ENCODE results near the gene CHSY3. TPM values are rescaled to one million over a fixed set of nuclear protein-coding genes. Genes with fewer than 3 reads are reported as not detected.

The CHSY3 gene
- 1 to 10 TPM; 1.3 to 2.1 (median 1.5) TPM for total RNA-seq

DNA sequence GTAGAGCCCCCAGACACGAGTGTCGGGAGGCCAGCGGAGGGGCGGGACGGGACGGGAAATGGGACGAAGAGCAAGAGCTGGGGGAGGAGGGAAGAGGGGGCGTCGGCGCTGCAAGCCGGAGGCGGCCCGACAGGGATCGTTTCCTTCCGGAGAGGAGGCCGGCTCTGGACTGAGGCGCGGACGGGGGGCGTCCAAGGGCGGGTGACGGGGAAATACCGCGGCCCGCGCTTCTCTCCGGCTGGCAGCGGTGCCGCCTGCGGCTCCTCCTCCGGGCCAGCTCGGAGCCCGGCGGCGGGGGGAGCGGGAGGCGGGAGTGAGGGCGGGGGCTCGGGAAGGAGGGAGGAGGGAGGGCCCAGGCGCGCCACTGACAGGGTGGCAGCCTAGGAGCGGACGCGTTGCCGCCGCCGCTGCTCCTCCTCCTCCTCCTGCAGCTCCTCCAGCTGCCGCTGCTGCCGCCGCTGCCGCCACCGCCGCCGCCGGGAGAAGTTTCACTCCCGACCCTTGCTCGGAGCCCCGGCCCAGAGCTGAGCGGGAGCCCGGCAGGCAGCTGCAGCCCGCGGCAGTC is at the start of gene CHSY3:
Gene CHSY3, plus strand, starts transcription at position 364 of the 565 bp plus-strand sequence.
- Histone ChIP-seq H3K36me3 (no peaks in the 10 kb centered on the region), H3K4me1 (peaks cover 22% of the 10 kb centered on the region), H3K27ac (peak within 1 kb of the TSS; percentile 59), H3K27me3 (peaks cover 17% of the 10 kb centered on the region), H3K9me3 (no peaks in the 10 kb centered on the region), H3K4me3 (peak within 1 kb of the TSS; percentile 72)
- DNase-seq (ENCODE audit: low spot score in 2 of 2) = peak; percentile 87
- TF ChIP-seq POLR2AphosphoS5 (IDR thresholded peaks at IDR 0.05) = no peak
- TF ChIP-seq, protein P1, sequence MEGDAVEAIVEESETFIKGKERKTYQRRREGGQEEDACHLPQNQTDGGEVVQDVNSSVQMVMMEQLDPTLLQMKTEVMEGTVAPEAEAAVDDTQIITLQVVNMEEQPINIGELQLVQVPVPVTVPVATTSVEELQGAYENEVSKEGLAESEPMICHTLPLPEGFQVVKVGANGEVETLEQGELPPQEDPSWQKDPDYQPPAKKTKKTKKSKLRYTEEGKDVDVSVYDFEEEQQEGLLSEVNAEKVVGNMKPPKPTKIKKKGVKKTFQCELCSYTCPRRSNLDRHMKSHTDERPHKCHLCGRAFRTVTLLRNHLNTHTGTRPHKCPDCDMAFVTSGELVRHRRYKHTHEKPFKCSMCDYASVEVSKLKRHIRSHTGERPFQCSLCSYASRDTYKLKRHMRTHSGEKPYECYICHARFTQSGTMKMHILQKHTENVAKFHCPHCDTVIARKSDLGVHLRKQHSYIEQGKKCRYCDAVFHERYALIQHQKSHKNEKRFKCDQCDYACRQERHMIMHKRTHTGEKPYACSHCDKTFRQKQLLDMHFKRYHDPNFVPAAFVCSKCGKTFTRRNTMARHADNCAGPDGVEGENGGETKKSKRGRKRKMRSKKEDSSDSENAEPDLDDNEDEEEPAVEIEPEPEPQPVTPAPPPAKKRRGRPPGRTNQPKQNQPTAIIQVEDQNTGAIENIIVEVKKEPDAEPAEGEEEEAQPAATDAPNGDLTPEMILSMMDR (IDR thresholded peaks at IDR 0.05) = peak in 1 of 2 donors; percentile 12
- 2% methylated on average over 29 of the region's 62 CpGs for WGBS

DNA sequence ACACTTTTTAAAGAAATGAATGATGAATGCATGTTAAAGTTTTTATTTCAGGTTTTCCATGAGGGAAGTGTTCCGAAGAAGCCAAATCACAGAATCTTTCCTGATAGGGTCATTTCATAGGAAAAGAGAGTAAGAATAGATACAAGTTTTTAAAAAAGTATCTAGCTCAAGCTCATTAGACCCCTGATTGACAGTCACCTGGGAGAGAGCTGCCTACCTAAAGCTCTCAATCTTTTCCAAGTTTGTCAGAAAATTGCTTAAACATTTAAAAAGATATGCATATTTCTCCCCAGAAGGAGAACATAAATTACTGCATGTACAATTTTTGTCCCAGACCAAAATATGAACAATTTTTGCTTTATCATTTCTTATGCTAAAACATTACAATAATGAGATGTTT is 47.9 kb upstream of the CHSY3 start:
- 100% methylated on average over 1 of the region's 1 CpG for WGBS

DNA sequence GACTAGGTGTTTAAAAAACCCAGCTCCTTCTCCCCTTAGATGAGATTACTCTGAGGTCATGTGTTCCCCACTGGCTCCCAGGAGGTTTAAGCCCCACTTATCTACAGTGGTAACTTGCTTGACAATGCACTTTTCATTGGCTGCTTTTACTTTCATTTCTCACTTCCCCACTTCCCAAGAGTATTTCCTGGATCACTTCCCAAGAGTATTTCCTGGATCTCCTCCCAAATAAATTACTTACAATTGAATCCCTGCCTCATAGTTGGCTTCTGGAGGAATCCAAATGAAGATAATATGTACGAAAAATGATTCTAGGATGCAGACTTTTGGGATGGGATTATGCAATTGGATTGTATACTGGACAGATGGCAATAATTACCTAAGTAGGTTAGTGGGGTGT is 47.1 kb upstream of the CHSY3 start:
- Histone ChIP-seq H3K4me1 (no peaks in the 10 kb centered on the region), H3K27me3 (no peaks in the 10 kb centered on the region), H3K27ac (no peak overlapping the region), H3K9me3 (no peaks in the 10 kb centered on the region), H3K36me3 (no peaks in the 10 kb centered on the region), H3K4me3 (no peak overlapping the region)
- TF ChIP-seq, protein P1 (IDR thresholded peaks at IDR 0.05) = no peak
- TF ChIP-seq POLR2AphosphoS5 (IDR thresholded peaks at IDR 0.05) (no peak), POLR2A (IDR thresholded peaks at IDR 0.05) (no peak), EP300 (IDR thresholded peaks at IDR 0.05) (no peak)
- DNase-seq (ENCODE audit: low spot score in 2 of 2) = no peak
- 41% methylated on average over 1 of the region's 1 CpG for WGBS

More for the DNA sequence above, 47.9 kb upstream of the CHSY3 start:
- Histone ChIP-seq H3K36me3 (no peaks in the 10 kb centered on the region), H3K27ac (no peak overlapping the region), H3K4me3 (no peak overlapping the region), H3K4me1 (no peaks in the 10 kb centered on the region), H3K9me3 (no peaks in the 10 kb centered on the region), H3K27me3 (no peaks in the 10 kb centered on the region)
- TF ChIP-seq EP300 (IDR thresholded peaks at IDR 0.05) (no peak), POLR2A (IDR thresholded peaks at IDR 0.05) (no peak), POLR2AphosphoS5 (IDR thresholded peaks at IDR 0.05) (no peak)
- TF ChIP-seq, protein P1 (IDR thresholded peaks at IDR 0.05) = no peak
- DNase-seq (ENCODE audit: low spot score in 2 of 2) = no peak

DNA sequence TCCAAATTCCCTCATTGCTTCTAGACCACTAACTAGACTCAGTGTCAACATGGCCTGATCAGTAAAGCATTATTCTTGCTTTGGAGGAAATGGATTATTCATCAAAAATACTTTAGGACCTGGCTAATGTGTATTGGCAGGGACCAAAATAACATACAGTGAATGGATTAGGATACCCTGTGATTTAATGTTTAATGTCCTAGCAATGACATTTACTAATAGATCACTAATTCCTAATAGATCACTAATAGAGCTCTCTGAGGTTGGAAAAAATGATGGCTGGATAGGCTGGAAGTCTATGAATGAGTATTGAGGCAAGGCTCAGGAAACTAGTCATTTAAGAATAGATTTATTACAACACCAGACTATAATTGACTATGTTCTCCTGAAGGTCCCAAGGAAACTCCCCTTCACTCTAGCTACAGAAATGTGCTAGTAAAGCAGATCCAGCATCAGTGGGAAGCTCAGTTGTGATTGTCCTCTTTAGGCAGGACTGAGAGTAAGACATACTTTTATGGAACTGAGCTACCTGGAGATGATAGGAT is 46.1 kb upstream of the CHSY3 start:
- H3K27me3 ChIP-seq = no peaks in the 10 kb centered on the region
- TF ChIP-seq POLR2A (IDR thresholded peaks at IDR 0.05) (no peak), EP300 (IDR thresholded peaks at IDR 0.05) (no peak), POLR2AphosphoS5 (IDR thresholded peaks at IDR 0.05) (no peak)
- TF ChIP-seq, protein P1 (IDR thresholded peaks at IDR 0.05) = no peak
- H3K4me3 ChIP-seq = no peak overlapping the region
- H3K27ac ChIP-seq = no peak overlapping the region
- H3K4me1 ChIP-seq = no peaks in the 10 kb centered on the region
- no peaks in the 10 kb centered on the region for H3K36me3 ChIP-seq
- DNase-seq (ENCODE audit: low spot score in 2 of 2) = no peak
- no peaks in the 10 kb centered on the region for H3K9me3 ChIP-seq

DNA sequence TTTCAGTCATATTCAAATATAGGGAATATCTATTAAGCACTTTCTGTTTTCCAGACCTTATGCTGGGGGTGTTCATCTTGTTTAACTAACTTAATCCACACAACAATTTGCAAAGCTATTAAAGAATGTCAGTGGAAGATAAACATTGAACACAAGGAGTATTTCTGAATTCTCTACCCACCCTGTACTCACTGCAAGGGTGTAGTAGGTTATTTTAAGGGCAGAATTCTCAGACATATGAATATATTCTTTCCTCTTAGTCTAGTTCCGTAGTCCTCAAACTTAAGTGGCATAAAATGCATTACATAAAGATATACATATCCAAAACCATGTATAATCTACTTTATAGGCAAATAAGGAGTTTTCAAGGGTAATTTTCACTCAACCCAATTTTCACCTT is 19.9 kb upstream of the CHSY3 start:
- no peak overlapping the region for H3K27ac ChIP-seq
- H3K36me3 ChIP-seq = no peaks in the 10 kb centered on the region
- no peak for DNase-seq (ENCODE audit: low spot score in 2 of 2)
- TF ChIP-seq, protein P1 (IDR thresholded peaks at IDR 0.05) = no peak
- TF ChIP-seq EP300 (IDR thresholded peaks at IDR 0.05) (no peak), POLR2AphosphoS5 (IDR thresholded peaks at IDR 0.05) (no peak), POLR2A (IDR thresholded peaks at IDR 0.05) (no peak)
- no peaks in the 10 kb centered on the region for H3K9me3 ChIP-seq
- no peak overlapping the region for H3K4me3 ChIP-seq
- WGBS = 89% methylated on average over 1 of the region's 1 CpG
- H3K27me3 ChIP-seq = peaks cover 3% of the 10 kb centered on the region
- no peaks in the 10 kb centered on the region for H3K4me1 ChIP-seq

Data from suprapubic skin (tissue), 4 donors.